ENCODE data around the gene TTC23L. TPM values are rescaled to one million over a fixed set of nuclear protein-coding genes. Genes with fewer than 3 reads are reported as not detected.
"Not testable (repeated sequence)": the region's sequence is repeated elsewhere in the genome, so short reads cannot be mapped to it uniquely, and the experiment has no call there.

TTC23L gene
- polyA plus RNA-seq, 1 experiment, result not detected

GRCh38 chr5:34826347-34826746, 12.6 kb upstream of the TTC23L start:
- Histone ChIP-seq H3K4me3 (ENCODE audit: low read depth, low read length) (no peak overlapping the region), H3K36me3 (ENCODE audit: control insufficient read depth, insufficient read depth, low read length) (peaks cover 39% of the 10 kb centered on the region), H3K27me3 (ENCODE audit: control insufficient read depth, insufficient read depth, low read length) (no peaks in the 10 kb centered on the region)
- TF ChIP-seq CTCF (IDR thresholded peaks at IDR 0.05; ENCODE audit: insufficient read depth, low read depth, low read length), result no peak
- CTCF ChIA-PET, result interaction anchor here (2.1 kb wide), 1 partner anchor 72 kb away, joined by 7 read pairs; no protein-coding TSS in a partner anchor
- POLR2A ChIA-PET, result no interaction called here
- no peak for DNase-seq (ENCODE audit: low read depth)

DNA sequence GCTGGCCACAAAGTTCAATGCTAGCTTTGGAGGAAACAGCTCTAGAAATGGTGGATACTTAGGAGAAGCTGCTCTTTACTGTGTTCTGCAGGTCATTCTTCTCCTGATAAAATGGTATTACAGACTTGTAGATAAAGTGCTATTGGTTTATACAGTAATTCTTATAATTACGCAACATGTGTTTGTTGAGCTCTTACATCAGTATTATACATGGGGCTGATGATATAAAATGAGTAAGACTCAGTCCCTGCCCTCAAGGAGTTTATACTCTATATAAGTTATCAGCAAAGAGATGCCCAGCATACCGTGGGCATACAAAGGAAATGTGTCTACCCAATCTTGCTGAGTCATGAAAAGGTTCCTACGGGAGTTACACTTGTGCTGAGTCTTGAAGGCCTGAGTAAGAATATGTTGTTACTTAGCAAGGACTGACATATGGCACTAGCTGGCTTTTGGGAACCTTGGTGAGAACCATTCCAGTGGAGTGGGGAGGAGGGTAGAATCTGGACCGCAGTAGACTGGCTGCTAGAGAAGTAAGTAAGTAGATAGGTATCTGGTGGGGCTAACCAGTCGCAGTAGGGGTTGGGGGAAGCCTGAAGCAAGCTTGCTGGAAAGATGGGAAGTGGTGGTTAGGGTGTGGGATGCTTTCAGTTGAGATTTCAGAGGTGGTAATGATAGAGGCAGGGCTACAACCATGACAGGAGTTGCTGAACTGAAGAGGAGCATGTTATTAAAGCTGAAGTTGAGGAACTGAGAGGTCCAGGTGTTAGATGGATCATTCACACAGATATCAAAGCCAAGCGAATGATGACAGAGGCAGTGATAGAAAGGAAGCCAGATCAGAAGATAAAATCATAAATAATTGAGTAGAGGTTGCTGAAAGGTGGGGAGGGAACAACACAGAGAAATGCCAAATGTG, 11.1 kb upstream of the TTC23L start:
- no peak for DNase-seq (ENCODE audit: low read depth)
- Histone ChIP-seq H3K36me3 (ENCODE audit: control insufficient read depth, insufficient read depth, low read length) (peaks cover 39% of the 10 kb centered on the region), H3K4me3 (ENCODE audit: low read depth, low read length) (no peak overlapping the region), H3K27me3 (ENCODE audit: control insufficient read depth, insufficient read depth, low read length) (no peaks in the 10 kb centered on the region)
- CTCF ChIA-PET, result interaction anchor here (1.4 to 2.1 kb wide), 2 partner anchors 70 to 342 kb away, joined by 5 to 7 read pairs; no protein-coding TSS in a partner anchor
- POLR2A ChIA-PET, result no interaction called here
- no peak for TF ChIP-seq CTCF (IDR thresholded peaks at IDR 0.05; ENCODE audit: insufficient read depth, low read depth, low read length)

DNA sequence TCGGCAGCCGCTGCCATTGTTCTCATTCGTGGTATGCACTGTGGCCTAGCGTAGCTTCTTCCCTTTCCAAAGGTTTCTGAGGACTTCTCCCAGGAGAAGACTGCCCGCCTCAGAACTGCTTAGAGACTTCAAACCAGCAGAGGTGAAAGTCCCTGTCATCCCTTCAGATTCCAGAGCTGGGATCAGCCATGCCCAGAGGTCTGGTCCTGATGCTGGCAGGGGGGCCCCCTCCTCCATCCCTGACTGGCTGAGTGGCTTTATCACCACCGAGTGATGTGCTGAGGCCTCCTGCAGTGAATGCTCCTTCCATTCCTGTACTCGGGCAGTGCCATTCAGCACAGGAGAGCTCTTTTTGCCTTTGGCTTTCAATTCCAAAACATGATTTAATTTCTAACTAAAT, 8.1 kb upstream of the TTC23L start:
- H3K4me3 ChIP-seq (ENCODE audit: low read depth, low read length); DNase-seq (ENCODE audit: low read depth); POLR2A ChIA-PET; H3K27me3 ChIP-seq (ENCODE audit: control insufficient read depth, insufficient read depth, low read length): not testable (repeated sequence)
- CTCF ChIA-PET, result interaction anchor here (1.8 kb wide), 1 partner anchor 13 kb away, joined by 4 read pairs; no protein-coding TSS in a partner anchor
- peaks cover 23% of the 10 kb centered on the region for H3K36me3 ChIP-seq (ENCODE audit: control insufficient read depth, insufficient read depth, low read length)

- H3K36me3 ChIP-seq (ENCODE audit: control insufficient read depth, insufficient read depth, low read length), result peaks cover 23% of the 10 kb centered on the region
- no peaks in the 10 kb centered on the region for H3K27me3 ChIP-seq (ENCODE audit: control insufficient read depth, insufficient read depth, low read length)
- no peak for DNase-seq (ENCODE audit: low read depth)
- ChIA-PET CTCF (no interaction called here), POLR2A (no interaction called here)
- H3K4me3 ChIP-seq (ENCODE audit: low read depth, low read length), result no peak overlapping the region
- no peak for TF ChIP-seq CTCF (IDR thresholded peaks at IDR 0.05; ENCODE audit: insufficient read depth, low read depth, low read length)
Observed at GRCh38 chr5:34831303-34831702, 7.7 kb upstream of the TTC23L start.

DNA sequence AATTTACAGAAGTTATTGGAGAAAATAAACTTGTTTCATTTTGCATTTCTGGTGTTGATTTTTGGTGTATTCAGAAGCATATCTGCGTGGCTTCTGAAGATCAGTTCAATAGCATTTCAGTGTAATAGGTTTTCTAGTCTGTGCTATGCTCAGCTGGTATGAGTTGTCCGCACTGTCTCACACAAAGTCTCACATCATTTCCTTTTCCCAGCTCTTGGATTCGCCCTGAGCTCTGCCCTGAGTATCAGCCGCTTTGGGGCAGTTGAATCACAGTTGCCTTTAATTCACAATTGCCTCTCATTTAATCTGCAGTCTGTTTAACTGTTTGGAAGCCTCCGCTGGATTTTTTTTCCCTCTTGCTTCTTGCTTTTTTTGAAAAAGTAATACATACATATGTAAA, 6.4 kb upstream of the TTC23L start:
- CTCF ChIA-PET, result interaction anchor here (1.3 kb wide), 1 partner anchor 20 kb away, joined by 3 read pairs; no protein-coding TSS in a partner anchor
- POLR2A ChIA-PET, result no interaction called here
- peaks cover 14% of the 10 kb centered on the region for H3K36me3 ChIP-seq (ENCODE audit: control insufficient read depth, insufficient read depth, low read length)
- H3K4me3 ChIP-seq (ENCODE audit: low read depth, low read length), result no peak overlapping the region
- TF ChIP-seq CTCF (IDR thresholded peaks at IDR 0.05; ENCODE audit: insufficient read depth, low read depth, low read length), result no peak
- H3K27me3 ChIP-seq (ENCODE audit: control insufficient read depth, insufficient read depth, low read length), result no peaks in the 10 kb centered on the region
- DNase-seq (ENCODE audit: low read depth), result no peak
